Pancreas (tissue), 10 donors: ENCODE results near the gene C1QL1. TPM values are rescaled to one million over a fixed set of nuclear protein-coding genes. Genes with fewer than 3 reads are reported as not detected.

Source experiments
- ATAC-seq, 4 donors: fragments of 200-7000 bp; cut with Tn5 transposase; one replicate each; pipeline versions ENCODE4 v1.8.0 to v1.9.1; 2020; ENCODE audit warnings: mild to moderate bottlenecking in 4 of 4, moderate library complexity in 4 of 4
- DNase-seq, 6 donors: peaks; one replicate each; pipeline ENCODE4 v3.0.0-alpha.2; 2020
- FAIRE-seq: peaks from 2 replicates; lab custom pipeline; 2012; peaks lifted over from hg19 to GRCh38; lab: Jason Lieb, UNC
- H3K27ac ChIP-seq, 4 donors: fragments of 200-600 bp; sonication (generic); 1 replicate in 3 of 4; 2 replicates in 1 of 4; pipeline versions ENCODE4 v1.5.0 to v1.8.0; 2020
- H3K27me3 ChIP-seq, 4 donors: fragments of 200-600 bp; one replicate each; pipeline ENCODE4 v1.8.0; 2021
- H3K36me3 ChIP-seq, 3 donors: fragments of 200-600 bp; sonication (generic) in 1 of 3; one replicate each; pipeline versions ENCODE4 v1.5.0 to v1.8.0; 2020 to 2021
- H3K4me1 ChIP-seq, 3 donors: fragments of 200-600 bp; one replicate each; pipeline ENCODE4 v1.8.0; 2021
- H3K4me3 ChIP-seq, 4 donors: fragments of 200-600 bp; sonication (generic) in 2 of 4; one replicate each; pipeline versions ENCODE4 v1.5.0 to v1.8.0; 2020 to 2021
- H3K9me3 ChIP-seq, 4 donors: fragments of 200-600 bp; one replicate each; pipeline ENCODE4 v1.8.0; 2021
- WGBS, 2 donors: extraction: QIAGEN DNeasy Blood & Tissue Kit; methylation state at CpG; one replicate each; pipeline ENCODE4 v1.1.7; 2013; 5-methylcytosine and 5-hydroxymethylcytosine counted together
- intact Hi-C, 3 donors: fragments of 100-400 bp; cut with DNase I; formaldehyde crosslinking; loops; one replicate each; pipeline versions ENCODE4 v1.11.1 to v1.14.2; 2022
- polyA plus RNA-seq, 2 donors: library from polyadenylated mRNA; stranded (reverse); fragments of 200-250 nt; gene quantifications; one replicate each; pipeline ENCODE4 v1.2.3, GENCODE V29; 2013
- total RNA-seq, 6 donors: library from RNA; stranded (reverse); fragmentation: NEBNext Ultra II Directional in 4 of 6; extraction: Animal tissue kit (Norgen Biotek cat#: 25700) in 4 of 6; gene quantifications; one replicate each; pipeline versions ENCODE4 v1.2.1 to v1.2.4, GENCODE V29; 2021 to 2023
- TF ChIP-seq, protein P1 (sequence below), 4 donors: fragments of 200-600 bp; sonication (generic) in 3 of 4; IDR thresholded peaks; one replicate each; pipeline versions ENCODE4 v1.5.0 to v1.8.0; 2021; ENCODE audit warnings: antibody characterized with exemption in 4 of 4
- donor health status: healthy with polysubstance abuse.
- donor health status: DM: no; HTN: no; CAD: no; lungs with moderate emphysema.
- donor health status: DM: no; HTN: no; CAD: no.
- donor health status: control.
- donor health status: control.
- donor health status: Bipolar disorder and iron deficiency.
- donor health status: DM: yes; HTN: yes; CAD: no.
- donor health status: DM: no; HTN: no; CAD: no.
- donor health status: DM: no; HTN: no; CAD: no.
- donor health status: DM: yes; HTN: yes; CAD: no.

Gene C1QL1
- total and polyA plus RNA-seq, 8 donors: 0.92 to 29.3 (median 3.5) TPM

DNA sequence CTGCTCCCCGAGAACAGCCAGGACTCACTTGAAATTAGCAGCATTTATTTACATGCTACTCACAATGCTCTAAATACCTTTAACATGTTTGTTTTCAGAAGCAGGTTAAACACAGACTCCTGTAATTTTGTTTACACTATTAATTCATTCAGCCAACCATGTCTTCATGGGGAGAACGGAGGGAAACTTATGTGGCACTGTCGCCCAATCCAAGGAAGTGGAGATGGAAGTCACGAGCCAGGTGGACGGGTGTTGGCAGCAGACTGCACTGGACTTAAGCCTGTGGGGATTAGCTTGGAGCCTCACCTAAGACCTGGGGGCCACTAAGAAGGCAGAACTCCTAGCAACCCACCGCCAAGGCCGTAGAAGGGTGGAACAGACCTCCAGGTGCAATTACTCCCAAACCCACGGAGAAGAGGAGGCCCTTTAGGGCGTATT lies 44.0 kb downstream of the C1QL1 start:
- no peaks in the 10 kb centered on the region for H3K27me3 ChIP-seq
- no peaks in the 10 kb centered on the region for H3K36me3 ChIP-seq
- DNase-seq (no peak), ATAC-seq (no peak), FAIRE-seq (no peak)
- no peaks in the 10 kb centered on the region for H3K9me3 ChIP-seq
- no peak overlapping the region for H3K27ac ChIP-seq
- intact Hi-C loops: loop anchor here (5.0 to 10.0 kb wide), 3 partner anchors 98 to 191 kb away; no protein-coding TSS in a partner anchor
- 74 to 75% methylated on average over 9 of the region's 9 CpGs for WGBS, 2 donors
- H3K4me3 ChIP-seq: no peak overlapping the region
- no peaks in the 10 kb centered on the region for H3K4me1 ChIP-seq
- TF ChIP-seq, protein P1, sequence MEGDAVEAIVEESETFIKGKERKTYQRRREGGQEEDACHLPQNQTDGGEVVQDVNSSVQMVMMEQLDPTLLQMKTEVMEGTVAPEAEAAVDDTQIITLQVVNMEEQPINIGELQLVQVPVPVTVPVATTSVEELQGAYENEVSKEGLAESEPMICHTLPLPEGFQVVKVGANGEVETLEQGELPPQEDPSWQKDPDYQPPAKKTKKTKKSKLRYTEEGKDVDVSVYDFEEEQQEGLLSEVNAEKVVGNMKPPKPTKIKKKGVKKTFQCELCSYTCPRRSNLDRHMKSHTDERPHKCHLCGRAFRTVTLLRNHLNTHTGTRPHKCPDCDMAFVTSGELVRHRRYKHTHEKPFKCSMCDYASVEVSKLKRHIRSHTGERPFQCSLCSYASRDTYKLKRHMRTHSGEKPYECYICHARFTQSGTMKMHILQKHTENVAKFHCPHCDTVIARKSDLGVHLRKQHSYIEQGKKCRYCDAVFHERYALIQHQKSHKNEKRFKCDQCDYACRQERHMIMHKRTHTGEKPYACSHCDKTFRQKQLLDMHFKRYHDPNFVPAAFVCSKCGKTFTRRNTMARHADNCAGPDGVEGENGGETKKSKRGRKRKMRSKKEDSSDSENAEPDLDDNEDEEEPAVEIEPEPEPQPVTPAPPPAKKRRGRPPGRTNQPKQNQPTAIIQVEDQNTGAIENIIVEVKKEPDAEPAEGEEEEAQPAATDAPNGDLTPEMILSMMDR (IDR thresholded peaks at IDR 0.05): no peak

DNA sequence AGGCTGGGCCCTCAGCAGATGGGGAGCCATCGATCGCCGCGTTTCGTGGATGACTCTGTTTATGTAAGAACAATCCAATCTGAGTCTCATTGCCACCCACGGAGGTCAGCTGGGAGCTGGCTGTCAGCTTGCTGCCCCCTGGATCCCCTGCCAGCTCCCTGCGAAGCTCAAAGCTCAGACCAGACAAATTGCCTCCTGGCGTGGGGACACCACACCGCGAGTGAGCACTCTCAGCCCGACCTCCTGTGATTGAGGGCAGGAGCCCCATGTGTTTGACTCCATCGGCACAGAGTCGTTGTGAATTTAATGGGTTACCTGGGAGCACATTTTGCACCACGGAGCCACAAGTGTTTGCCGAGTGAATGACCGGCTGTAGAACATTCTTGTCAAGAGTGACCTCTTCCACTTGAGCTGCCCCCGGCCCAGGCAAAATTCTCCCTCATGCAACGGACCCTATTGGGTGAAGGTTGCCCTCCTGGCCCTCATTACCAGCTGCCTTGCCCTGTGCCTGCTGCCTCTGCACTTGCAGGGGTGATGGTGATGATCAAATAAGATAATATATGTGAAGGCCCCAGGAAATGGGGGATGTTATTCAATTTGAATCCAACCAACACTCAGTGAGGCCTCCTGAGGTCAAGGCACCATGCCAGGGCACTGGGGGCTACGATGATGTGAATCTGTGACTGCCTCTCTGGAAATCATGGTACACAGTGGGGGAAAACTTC lies 45.2 kb downstream of the C1QL1 start:
- TF ChIP-seq, protein P1 (IDR thresholded peaks at IDR 0.05): no peak
- Histone ChIP-seq H3K36me3 (no peaks in the 10 kb centered on the region), H3K27ac (no peak overlapping the region), H3K27me3 (no peaks in the 10 kb centered on the region), H3K4me3 (no peak overlapping the region), H3K9me3 (no peaks in the 10 kb centered on the region), H3K4me1 (no peaks in the 10 kb centered on the region)
- FAIRE-seq: no peak
- intact Hi-C loops: loop anchor here (5.0 to 10.0 kb wide), 3 partner anchors 99 to 192 kb away; no protein-coding TSS in a partner anchor
- whole genome bisulfite sequencing, 2 donors: 72 to 75% methylated on average over 19 of the region's 19 CpGs
- ATAC-seq: no peak
- peak in 1 of 6 donors; percentile 52 for DNase-seq

DNA sequence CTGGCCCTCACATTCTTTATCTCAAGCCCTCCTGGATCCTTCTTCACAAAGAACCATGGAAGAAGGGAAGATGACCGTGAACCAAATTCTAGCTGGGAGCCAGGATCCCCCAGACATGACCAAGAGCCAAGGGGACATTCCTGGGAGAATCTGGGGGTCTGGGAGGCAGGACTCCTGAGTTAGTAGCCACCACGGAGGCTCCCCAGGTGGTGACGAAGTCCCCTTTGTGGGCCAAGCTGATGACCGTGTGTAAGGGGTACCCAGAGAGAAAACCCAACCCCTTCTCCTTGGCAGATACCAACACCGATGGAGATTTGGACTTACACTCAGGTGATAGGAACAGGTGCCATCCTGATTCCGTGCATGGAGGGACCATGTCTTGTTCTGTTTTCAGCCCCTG lies 46.0 kb downstream of the C1QL1 start:
- Histone ChIP-seq H3K36me3 (no peaks in the 10 kb centered on the region), H3K4me3 (no peak overlapping the region)

DNA sequence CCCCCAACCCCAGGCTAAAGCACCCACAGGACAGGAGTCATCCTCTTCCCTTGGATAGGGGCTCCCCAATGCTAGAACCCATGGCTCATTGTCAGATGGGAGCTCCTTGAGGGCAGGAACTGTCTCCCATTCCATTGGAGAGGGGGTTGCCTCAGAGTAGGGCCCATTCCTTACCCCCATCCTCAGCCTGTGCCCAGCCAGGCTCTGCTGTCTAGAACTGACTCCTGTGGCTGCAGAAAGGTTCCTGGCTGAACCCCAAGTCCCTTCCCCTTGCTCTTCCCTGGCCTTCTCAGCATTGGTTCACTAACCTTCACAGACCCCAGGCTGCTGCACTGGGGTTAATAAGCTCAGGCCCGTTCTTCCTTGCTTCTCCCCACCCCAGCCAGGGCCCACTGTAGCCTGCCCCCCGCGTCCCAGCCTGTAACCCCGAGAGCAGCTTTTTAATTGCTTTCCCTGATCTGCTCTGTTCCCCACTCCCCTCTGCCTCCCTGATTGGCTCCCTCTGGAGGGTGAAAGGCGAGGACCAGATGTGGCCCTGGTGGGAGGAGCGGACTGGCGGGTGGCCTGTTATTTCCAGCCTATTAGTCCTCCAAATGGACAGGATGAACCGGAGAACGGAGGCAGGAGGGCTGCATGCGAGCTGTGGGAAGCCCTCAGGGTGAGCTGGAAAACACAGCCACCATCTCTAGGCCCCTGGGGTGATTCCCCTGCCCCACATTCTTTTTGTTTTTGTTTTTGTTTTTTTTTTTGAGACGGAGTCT lies 46.8 kb downstream of the C1QL1 start:
- 74 to 76% methylated on average over 11 of the region's 11 CpGs for WGBS, 2 donors
- FAIRE-seq (no peak), ATAC-seq (peak in 2 of 4 donors; percentile 20 to 40), DNase-seq (peak in 1 of 6 donors; percentile 48)
- H3K27me3 ChIP-seq: no peaks in the 10 kb centered on the region
- H3K4me3 ChIP-seq: no peak overlapping the region
- TF ChIP-seq, protein P1 (IDR thresholded peaks at IDR 0.05): no peak
- intact Hi-C loops: loop anchor here (5.0 to 10.0 kb wide), 3 partner anchors 101 to 193 kb away; no protein-coding TSS in a partner anchor
- no peaks in the 10 kb centered on the region for H3K9me3 ChIP-seq
- no peaks in the 10 kb centered on the region for H3K36me3 ChIP-seq
- H3K4me1 ChIP-seq: no peaks in the 10 kb centered on the region
- no peak overlapping the region for H3K27ac ChIP-seq

More for the DNA sequence above, 46.0 kb downstream of the C1QL1 start:
- ATAC-seq (no peak), FAIRE-seq (no peak), DNase-seq (no peak)
- Histone ChIP-seq H3K4me1 (no peaks in the 10 kb centered on the region), H3K27ac (no peak overlapping the region), H3K27me3 (no peaks in the 10 kb centered on the region), H3K9me3 (no peaks in the 10 kb centered on the region)
- TF ChIP-seq, protein P1 (IDR thresholded peaks at IDR 0.05): no peak
- 71 to 77% methylated on average over 6 of the region's 6 CpGs for WGBS, 2 donors
- intact Hi-C loops: loop anchor here (5.0 to 10.0 kb wide), 3 partner anchors 100 to 193 kb away; no protein-coding TSS in a partner anchor
